NCI-H446 (cell line): Measurements from ENCODE around the gene IFNL4.
"Not testable (repeated sequence)": the region's sequence is repeated elsewhere in the genome, so short reads cannot be mapped to it uniquely, and the experiment has no call there.

Experiments
- DNase-seq, 2 experiments: peaks; one replicate each; lab custom pipeline; 2025; lab: John Stamatoyannopoulos, UW

IFNL4 gene

GRCh38 chr19:39248806-39249205 lies at the start of gene IFNL4:
Gene IFNL4, minus strand, starts transcription at chr19:39248856.
- no peak for DNase-seq

- DNase-seq, result no peak
Measured at GRCh38 chr19:39297931-39298634, 49.4 kb upstream of the IFNL4 start.

- DNase-seq, result no peak
Measured at GRCh38 chr19:39296906-39297305, 48.2 kb upstream of the IFNL4 start.

GRCh38 chr19:39296055-39296645 lies 47.5 kb upstream of the IFNL4 start, which contains the start of gene IFNL1:
Gene IFNL1, plus strand, starts transcription at chr19:39296407. Its CDS starts 15 bp downstream, at chr19:39296422.
- DNase-seq, result no peak

- DNase-seq, result no peak
Measured at GRCh38 chr19:39293394-39293793, 44.7 kb upstream of the IFNL4 start.

GRCh38 chr19:39284032-39284431 lies 35.4 kb upstream of the IFNL4 start:
- no peak for DNase-seq

- no peak for DNase-seq
Measured at GRCh38 chr19:39282021-39282420, 33.4 kb upstream of the IFNL4 start.

- no peak for DNase-seq
Measured at GRCh38 chr19:39277598-39277997, 28.9 kb upstream of the IFNL4 start.

GRCh38 chr19:39276740-39277139 lies 28.1 kb upstream of the IFNL4 start:
- DNase-seq, result no peak

GRCh38 chr19:39275578-39275977 lies 26.9 kb upstream of the IFNL4 start:
- DNase-seq, result no peak

- not testable (repeated sequence) for DNase-seq
Measured at GRCh38 chr19:39273859-39274258, 25.2 kb upstream of the IFNL4 start.

GRCh38 chr19:39270036-39270871 lies 21.6 kb upstream of the IFNL4 start:
- DNase-seq, result no peak

GRCh38 chr19:39269369-39269768 lies 20.7 kb upstream of the IFNL4 start:
- DNase-seq, result not testable (repeated sequence)

- not testable (repeated sequence) for DNase-seq
Measured at GRCh38 chr19:39268531-39269223, 20.0 kb upstream of the IFNL4 start.

GRCh38 chr19:39268085-39268484 lies 19.4 kb upstream of the IFNL4 start, which contains the start of gene IFNL2:
Gene IFNL2, plus strand, starts transcription at chr19:39268396. Its CDS starts 173 bp downstream, at chr19:39268569.
- DNase-seq, result not testable (repeated sequence)

- DNase-seq, result peak in 1 of 2 experiments; percentile 38
Measured at GRCh38 chr19:39265321-39265916, 16.8 kb upstream of the IFNL4 start.

- no peak for DNase-seq
Measured at GRCh38 chr19:39264306-39265290, 15.9 kb upstream of the IFNL4 start.

- DNase-seq, result no peak
Measured at GRCh38 chr19:39263912-39264305, 15.3 kb upstream of the IFNL4 start.

- DNase-seq, result no peak
Measured at GRCh38 chr19:39262496-39262895, 13.8 kb upstream of the IFNL4 start.

GRCh38 chr19:39261704-39262103 lies 13.0 kb upstream of the IFNL4 start:
- no peak for DNase-seq
